Brain microvascular endothelial cell (primary cell): Measurements from ENCODE around the gene NPAS4.

Source experiments
- DNase-seq: peaks from one replicate; pipeline ENCODE4 v3.0.0-alpha.2; 2020
- H3K27ac ChIP-seq: fragments of 250-450 bp; sonication (Bioruptor Pico); 2 replicates; pipeline ENCODE4 v1.5.1; 2020; ENCODE audit warnings: mild to moderate bottlenecking, moderate library complexity
- H3K27me3 ChIP-seq: fragments of 250-450 bp; sonication (Bioruptor Pico); replicated peaks from 2 replicates; pipeline ENCODE4 v1.5.1; 2020; ENCODE audit warnings: mild to moderate bottlenecking
- H3K36me3 ChIP-seq: fragments of 250-450 bp; sonication (Bioruptor Pico); replicated peaks from 2 replicates; pipeline ENCODE4 v1.5.1; 2020; ENCODE audit warnings: mild to moderate bottlenecking
- H3K4me3 ChIP-seq: 2 replicates; pipeline ENCODE4 v1.5.1; 2011; ENCODE audit warnings: low read depth, mild to moderate bottlenecking, control low read depth, low read length, moderate library complexity
- in situ Hi-C: cut with HindIII; loops from 2 replicates; pipeline ENCODE4 v1.10.0; 2017; ENCODE audit warnings: low sequenced_read_pairs, low pct_ligation_motif_present
- TF ChIP-seq, protein P1 (sequence below): IDR thresholded peaks from 2 replicates; pipeline ENCODE4 v1.5.1; 2011; ENCODE audit warnings: low read depth, mild to moderate bottlenecking, moderate library complexity, low read length, control low read depth, inconsistent platforms; ENCODE audit errors: missing control alignments

NPAS4 gene

GRCh38 chr11:66408488-66409214 is 12.2 kb upstream of the NPAS4 start:
- in situ Hi-C loops = no loop called here
- H3K27me3 ChIP-seq = peaks cover 3% of the 10 kb centered on the region
- no peak overlapping the region for H3K27ac ChIP-seq
- H3K4me3 ChIP-seq = peak overlapping the region; percentile 45
- peak; percentile 80 for DNase-seq
- TF ChIP-seq, protein P1, sequence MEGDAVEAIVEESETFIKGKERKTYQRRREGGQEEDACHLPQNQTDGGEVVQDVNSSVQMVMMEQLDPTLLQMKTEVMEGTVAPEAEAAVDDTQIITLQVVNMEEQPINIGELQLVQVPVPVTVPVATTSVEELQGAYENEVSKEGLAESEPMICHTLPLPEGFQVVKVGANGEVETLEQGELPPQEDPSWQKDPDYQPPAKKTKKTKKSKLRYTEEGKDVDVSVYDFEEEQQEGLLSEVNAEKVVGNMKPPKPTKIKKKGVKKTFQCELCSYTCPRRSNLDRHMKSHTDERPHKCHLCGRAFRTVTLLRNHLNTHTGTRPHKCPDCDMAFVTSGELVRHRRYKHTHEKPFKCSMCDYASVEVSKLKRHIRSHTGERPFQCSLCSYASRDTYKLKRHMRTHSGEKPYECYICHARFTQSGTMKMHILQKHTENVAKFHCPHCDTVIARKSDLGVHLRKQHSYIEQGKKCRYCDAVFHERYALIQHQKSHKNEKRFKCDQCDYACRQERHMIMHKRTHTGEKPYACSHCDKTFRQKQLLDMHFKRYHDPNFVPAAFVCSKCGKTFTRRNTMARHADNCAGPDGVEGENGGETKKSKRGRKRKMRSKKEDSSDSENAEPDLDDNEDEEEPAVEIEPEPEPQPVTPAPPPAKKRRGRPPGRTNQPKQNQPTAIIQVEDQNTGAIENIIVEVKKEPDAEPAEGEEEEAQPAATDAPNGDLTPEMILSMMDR = peak; percentile 100
- H3K36me3 ChIP-seq = no peaks in the 10 kb centered on the region

DNA sequence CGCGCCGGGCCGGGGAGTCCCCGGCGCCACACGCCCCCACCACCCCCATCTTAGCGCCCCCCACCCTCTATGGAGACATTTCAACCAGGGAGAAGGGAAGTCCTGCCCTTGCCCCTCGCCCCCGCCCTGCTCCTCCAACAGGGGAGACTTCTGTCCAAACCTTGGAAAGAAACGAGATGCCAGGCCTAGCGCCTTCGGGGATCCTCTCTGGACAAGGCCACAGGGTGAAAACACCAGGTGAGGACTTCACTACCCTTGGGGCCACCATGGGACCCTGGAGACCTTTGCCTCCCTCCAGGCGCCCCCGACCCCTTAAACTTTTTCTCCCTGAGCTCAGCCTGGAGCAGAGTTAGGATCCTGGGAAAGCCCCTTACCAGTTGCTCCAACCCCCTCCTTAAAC is 11.6 kb upstream of the NPAS4 start:
- H3K27me3 ChIP-seq = peaks cover 3% of the 10 kb centered on the region
- H3K27ac ChIP-seq = no peak overlapping the region
- in situ Hi-C loops = no loop called here

DNA sequence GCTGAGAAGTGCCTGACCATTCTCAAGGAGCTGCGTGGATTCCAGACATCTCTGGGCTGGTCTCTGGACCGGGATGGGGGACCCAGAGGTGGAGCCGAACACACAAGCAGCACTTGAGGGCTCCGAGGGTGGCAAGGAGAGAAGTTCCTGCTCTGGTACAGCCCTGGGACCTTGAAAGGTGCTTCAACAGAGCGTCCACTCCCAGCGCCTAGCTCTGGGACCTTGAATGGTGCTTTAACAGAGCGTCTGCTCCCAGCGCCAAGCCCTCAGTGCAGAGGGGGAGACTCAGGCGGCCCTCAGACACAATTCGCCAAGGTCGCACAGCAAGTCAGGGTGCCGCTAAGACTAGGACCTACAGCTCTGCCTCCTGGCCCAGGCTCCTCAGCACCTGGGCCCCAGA is 10.6 kb upstream of the NPAS4 start:
- in situ Hi-C loops = no loop called here
- Histone ChIP-seq H3K27me3 (peaks cover 4% of the 10 kb centered on the region), H3K4me3 (no peak overlapping the region), H3K27ac (no peak overlapping the region), H3K36me3 (no peaks in the 10 kb centered on the region)
- no peak for DNase-seq
- TF ChIP-seq, protein P1 = no peak

More for the DNA sequence above, 11.6 kb upstream of the NPAS4 start:
- H3K36me3 ChIP-seq = no peaks in the 10 kb centered on the region
- no peak overlapping the region for H3K4me3 ChIP-seq
- no peak for DNase-seq
- TF ChIP-seq, protein P1 = no peak

GRCh38 chr11:66411323-66411722 is 9.5 kb upstream of the NPAS4 start:
- H3K4me3 ChIP-seq = no peak overlapping the region
- in situ Hi-C loops = no loop called here
- peaks cover 3% of the 10 kb centered on the region for H3K27me3 ChIP-seq
- DNase-seq = no peak
- no peaks in the 10 kb centered on the region for H3K36me3 ChIP-seq
- H3K27ac ChIP-seq = no peak overlapping the region
- TF ChIP-seq, protein P1 = no peak

DNA sequence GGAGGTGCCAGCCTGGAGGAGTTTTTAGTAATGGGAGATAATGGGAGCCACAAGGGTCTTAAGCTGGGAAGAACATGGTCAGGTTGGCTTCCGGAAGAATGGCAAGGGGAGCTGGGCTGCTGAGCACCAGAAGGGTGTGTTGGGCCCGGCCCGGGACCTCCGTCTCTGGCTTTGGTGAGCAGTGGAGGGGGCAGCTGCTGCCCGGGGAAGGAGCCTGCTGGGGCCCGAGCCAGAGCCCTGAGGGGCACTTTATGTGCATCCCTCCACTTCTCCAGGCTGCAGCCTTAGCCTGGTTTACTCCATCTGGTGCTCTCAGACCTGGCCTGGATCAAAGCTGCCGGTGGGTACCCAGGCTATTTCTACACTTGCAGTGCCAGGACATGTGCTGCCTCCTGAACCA is 8.7 kb upstream of the NPAS4 start:
- no peak for DNase-seq
- in situ Hi-C loops = no loop called here
- H3K4me3 ChIP-seq = no peak overlapping the region
- TF ChIP-seq, protein P1 = no peak
- no peaks in the 10 kb centered on the region for H3K36me3 ChIP-seq
- peaks cover 3% of the 10 kb centered on the region for H3K27me3 ChIP-seq
- no peak overlapping the region for H3K27ac ChIP-seq

DNA sequence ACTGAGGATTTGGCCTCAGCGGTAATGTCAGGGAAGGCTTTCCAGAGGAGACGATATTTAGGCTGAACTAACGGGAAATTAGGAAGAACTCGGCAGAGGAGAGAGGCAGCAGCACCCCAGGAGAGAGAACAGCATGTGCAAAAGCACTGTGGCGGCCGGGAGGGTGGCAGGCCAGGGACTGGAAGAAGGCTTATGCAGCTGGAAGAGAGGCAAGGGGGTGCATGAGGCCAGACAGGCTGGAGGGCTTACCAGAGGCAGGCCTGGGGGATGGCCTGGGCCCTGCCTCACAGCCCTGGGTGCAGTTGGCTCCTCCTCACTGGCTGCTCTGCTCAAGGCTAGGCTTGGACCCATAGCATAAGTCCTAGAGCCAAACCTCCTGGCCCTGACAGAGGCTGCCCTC is 7.7 kb upstream of the NPAS4 start:
- Histone ChIP-seq H3K27ac (no peak overlapping the region), H3K4me3 (no peak overlapping the region), H3K27me3 (peaks cover 3% of the 10 kb centered on the region), H3K36me3 (no peaks in the 10 kb centered on the region)
- no peak for DNase-seq
- TF ChIP-seq, protein P1 = no peak
- in situ Hi-C loops = no loop called here
